Measurements from ENCODE around the gene KIF1B.

KIF1B gene

DNA sequence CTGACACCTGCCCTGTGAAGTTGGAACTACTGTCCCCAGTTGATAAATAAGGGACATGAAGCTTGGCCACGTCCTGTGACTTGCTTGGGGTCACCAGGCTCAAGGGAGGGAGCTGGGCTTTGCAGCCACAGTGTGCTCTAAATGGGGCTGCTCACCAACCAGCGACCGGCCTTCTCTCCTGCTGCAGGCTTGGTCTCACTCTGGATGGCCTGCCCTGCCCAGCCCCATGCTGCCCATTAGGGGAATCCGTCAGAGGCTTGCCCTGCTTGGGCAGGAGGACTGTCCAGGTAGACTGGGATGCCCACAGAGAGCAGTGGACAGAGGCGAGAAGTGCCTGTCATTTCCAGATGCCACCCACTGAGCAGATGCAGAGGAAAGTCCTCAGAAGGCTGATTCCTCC, 218.6 kb downstream of the KIF1B start:
- no peak for DNase-seq

DNA sequence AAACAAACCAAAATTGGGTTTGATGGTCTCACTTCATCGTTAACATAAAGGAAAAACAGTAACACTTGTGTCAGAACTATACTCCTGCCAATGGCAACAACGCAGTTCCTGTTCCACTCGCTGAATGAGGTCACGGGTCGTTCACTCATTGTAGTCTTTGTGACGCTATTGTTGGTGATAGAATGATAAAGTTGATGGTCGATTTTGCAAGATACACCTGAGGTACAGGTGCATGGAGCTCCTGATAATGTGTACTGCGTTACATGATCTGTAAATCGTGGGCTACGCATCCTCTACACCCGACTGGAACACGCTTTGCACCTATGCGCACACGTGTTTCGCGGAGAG, 219.5 kb downstream of the KIF1B start:
- DNase-seq = peak; percentile 21 to 38

DNA sequence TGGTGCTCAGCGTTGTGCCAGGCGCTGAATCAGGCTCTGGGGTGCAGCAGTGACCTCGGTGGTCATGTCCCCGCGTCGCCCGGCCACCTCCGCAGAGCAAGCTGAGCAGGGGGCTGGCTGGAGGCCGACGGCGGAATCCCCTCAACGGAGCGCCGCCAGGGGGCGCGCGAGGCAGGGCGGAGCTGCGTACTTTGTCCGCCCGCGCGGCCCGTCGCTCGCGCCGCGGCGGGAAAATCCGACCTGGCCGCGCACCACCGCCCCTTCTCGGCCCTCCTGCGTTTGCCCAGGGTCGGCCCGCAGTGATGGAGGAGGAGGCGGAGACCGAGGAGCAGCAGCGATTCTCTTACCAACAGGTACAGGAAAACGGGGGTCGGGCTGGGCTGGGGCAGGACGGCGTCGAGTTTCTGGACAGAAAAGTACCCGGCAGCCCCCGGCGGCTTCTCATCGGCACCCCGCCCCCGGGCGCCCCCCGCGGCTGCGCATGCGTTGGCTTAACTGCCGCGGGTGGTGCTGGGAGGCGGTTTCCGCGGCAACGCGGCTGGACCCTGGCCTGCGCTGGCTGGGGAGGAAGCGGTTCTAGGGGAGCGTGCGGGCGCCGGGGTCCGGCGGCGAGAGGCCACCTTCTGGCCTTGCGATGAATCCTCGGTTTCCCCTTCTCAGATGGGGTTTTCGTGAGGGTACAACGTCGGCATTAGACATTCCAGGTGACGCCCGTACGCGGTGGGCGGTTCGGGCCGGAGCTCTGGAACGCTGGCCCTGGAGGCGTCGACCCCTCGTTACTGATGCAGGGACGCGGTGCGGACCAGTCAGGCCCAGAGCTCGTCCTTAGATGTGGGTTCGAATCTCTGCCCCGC, 220.1 kb downstream of the KIF1B start, which contains the start of gene CENPS:
TSS of gene CENPS (plus strand) at position 218 of the 854 bp plus-strand sequence. CDS start at position 303, 85 bp downstream.
- DNase-seq = peak; percentile 87 to 90
